SU-DHL-6 (cell line): ENCODE results near the gene FOXF2.

Experiments used
- CTCF ChIP-seq: fragments of 200-600 bp; sonication (generic); IDR thresholded peaks from one replicate; pipeline ENCODE4 v1.5.1; 2017; ENCODE audit warnings: antibody characterized with exemption, mild to moderate bottlenecking, low read length, moderate library complexity; ENCODE audit not compliant: insufficient read depth, poor library complexity, severe bottlenecking
- EZH2phosphoT487 ChIP-seq: fragments of 200-600 bp; sonication (generic), shearing (Covaris generic); conservative IDR thresholded peaks from 2 replicates; pipeline ENCODE4 v1.6.1; 2018; ENCODE audit warnings: mild to moderate bottlenecking, antibody characterized with exemption, low read length, moderate library complexity, mixed read lengths

GRCh38 chr6:1405221-1405620, 15.8 kb downstream of the FOXF2 start:
- TF ChIP-seq CTCF (no peak), EZH2phosphoT487 (no peak)
